Activated CD8-positive, alpha-beta memory T cell treated with anti-CD3 and anti-CD28 coated beads for 4 hours (primary cell): ENCODE measurements around the gene RAB35.
A peak's percentile ranks its signal among the peaks of the same experiment; 100 is the strongest.

Source experiments
- DNase-seq, 2 donors: peaks; one replicate each; pipeline ENCODE4 v3.0.0-alpha.2; 2020; ENCODE audit warnings: low read depth in 2 of 2

The RAB35 gene

DNA sequence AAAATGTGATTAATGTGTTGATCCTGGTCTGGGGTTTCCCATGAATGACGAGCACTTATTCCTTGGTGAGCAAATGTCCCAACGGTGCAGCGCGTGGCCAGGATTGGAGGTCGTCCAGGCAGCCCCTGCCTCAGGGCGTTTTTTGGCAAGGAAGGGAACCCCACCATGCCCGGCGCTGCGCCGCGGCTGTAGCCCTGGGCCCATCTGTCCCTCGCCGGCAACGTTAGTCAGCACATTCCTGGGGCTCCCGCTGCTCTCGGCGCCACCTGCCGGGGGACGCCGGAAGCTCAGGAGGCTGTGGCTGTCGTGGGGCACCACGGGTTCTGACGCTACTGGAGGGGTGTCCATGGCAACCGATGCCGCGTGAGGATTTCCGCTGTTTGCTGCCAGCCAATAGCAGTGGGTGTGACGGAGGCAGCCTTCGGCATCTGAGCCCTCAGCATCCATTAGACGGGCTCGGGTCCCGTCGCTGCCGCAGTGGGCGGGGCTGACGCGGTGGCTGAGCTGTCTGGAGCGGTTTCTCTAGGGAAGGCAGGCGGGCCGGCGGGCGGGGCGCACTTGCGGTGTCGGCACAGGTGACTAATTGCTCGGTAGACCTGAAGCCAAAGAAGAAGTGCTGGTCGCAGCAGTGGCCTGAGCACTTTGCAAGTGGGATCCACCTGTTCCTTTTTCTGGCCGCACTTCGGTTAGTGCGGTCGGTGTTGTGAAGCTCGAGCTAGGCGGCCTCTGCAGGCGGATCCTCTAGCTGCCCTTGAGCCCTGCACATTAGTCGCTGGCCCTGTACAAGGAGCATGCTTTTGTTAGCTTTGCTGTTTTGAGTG, 29.5 kb downstream of the RAB35 start:
- DNase-seq = peak; percentile 99

DNA sequence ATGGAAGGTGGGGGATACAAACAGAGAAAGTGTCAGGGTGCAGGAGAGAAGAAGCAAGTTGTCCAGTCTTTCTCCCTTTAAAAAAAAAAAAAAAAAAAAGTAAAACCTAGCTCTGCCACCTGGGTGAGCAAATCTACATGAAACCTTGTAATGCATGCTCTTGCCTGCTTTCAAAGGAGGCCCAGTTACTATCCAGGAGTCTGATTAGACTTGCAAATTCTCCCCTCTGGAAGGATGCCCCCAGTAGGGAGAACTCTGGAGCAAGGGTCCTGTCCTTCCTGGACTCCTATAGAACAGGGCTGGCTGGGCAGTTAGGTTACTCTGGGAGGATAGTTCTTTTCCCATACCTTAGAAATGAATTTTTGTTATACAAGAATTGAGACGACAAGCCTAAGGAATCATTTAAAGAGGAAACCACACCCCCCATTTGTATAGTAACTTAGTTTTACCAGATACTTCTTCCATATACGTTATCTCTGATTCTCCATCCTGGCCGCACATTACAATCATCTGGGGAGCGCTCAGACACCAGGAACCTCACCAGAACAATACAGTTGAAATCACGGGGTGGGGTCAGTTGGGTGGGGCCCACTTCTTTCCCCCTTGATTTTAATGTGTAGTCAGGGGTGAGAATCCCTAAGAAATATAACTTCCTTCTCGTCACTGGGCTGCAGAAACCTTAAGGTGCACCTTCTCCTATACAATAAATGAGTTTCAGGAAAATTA, 30.5 kb downstream of the RAB35 start:
- DNase-seq = no peak

DNA sequence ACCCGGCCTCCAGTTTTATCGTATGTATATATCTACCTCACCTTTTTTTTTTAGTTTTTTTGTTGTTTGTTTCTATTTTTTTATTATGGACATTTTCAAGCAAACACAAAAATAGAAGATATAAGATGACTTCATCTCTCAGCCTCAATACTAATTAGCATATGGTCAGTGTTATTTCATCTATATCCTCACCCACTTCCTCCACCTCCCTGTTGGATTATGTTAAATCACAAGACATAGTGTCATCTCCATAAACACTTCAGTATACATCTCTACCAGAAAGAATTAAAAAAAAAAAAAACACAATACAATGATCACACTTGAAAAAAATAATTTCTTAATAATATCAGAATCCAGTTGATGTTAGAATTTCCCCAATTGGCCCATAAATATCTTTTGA, 34.9 kb downstream of the RAB35 start:
- no peak for DNase-seq

DNA sequence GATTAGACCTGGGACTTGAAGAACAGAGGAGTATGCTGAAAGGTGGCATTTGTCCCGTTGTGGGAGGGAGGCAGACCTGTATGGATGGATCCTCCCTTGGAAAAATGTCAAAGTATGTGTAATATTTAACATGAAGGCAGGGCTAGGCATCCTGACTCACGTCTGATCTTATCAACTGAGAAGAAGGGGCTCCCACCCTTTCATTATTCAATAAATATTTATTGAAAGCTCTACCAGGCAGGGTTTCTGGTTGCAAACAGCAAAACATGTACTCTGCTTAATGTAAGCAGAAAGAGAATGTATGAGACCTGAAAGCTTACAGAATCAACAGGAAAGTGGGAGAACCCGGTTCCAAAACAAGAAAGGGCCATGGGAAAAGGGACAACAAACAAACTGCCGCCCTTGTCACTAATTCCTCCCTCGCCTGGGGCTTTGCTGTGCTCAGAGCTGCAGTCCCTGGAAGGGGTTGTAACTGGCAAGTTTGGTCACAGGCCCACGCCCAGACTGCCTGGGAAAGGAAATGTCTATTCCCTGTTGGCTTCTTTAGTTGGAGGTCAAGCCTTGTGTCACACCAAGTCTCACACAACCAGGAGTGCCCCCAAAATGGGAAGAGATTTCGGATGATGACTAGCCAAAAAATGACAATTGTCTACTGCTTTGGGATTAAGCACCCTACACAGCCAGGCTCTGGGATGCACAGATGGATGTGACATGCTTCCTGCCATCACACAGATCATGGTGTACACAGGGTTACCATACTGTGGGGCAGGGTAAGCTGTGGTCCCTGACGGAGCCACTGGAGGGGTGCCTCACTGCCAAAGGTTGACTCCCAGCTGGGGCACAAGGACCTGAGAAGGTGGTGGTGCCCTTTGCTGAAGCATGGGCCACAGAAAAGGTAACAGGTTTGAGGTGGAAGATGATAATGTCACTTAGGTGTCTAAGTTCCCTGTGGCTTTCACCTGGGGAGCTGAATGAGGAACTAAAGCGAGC, 36.8 kb downstream of the RAB35 start:
- no peak for DNase-seq

DNA sequence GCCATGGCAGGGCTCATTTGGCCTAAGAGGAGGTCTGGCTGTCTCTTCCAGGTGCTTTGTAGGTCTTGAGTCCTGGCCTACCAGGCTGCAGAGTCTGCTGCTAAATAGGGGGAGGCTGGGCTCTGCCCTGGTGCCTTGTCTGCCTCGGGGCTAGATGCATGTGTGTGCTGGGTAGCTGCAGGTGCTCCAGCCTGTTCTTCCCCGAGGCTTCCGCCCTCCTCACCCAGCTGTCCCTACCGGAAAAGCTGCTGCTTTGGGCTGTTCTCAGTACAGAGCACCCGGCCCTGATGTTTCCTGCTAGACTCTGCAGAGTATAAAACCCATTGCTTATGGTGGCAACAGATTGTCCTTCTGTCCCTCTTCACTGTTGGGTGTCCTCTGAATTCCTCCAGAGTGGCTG, 37.7 kb downstream of the RAB35 start:
- DNase-seq = no peak

DNA sequence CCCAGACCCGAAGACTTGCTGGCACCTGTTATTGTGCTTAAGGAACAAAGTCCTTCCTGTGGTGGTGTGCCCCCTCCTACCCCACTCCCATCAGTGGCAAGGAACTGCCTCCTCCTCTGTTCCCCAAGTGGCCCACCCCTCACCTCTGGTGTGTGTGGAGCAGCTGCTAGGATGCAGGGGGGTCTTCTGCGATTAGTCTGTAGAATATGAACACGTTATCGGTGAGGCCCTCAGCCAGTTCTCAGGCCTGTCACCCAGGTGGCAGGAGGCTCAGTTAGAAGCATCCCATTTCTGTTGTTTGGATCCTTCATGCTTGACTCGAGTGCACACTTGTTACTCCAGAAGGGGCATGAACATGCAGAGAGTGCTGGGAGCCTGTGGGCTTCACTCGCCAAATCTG, 39.3 kb downstream of the RAB35 start:
- DNase-seq = no peak

DNA sequence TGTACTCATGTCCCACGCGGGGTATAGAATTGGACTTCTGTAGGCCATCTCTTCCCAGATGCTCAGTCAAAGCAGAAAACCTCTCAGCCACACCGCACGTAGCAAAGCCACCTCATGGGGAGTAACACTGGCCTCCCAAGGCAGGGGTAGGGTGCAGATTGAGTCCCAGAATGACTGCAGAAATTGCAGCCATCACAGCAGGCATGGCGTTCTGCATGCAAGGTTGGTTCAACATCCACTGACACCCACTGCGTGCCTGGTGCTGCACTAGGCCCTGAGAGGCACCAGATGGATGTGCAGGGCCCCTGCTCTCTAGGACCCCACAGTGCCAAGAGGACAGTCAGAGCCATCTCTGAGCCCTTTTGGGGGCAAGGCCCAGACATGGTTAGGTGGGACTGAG, 39.9 kb downstream of the RAB35 start:
- no peak for DNase-seq

DNA sequence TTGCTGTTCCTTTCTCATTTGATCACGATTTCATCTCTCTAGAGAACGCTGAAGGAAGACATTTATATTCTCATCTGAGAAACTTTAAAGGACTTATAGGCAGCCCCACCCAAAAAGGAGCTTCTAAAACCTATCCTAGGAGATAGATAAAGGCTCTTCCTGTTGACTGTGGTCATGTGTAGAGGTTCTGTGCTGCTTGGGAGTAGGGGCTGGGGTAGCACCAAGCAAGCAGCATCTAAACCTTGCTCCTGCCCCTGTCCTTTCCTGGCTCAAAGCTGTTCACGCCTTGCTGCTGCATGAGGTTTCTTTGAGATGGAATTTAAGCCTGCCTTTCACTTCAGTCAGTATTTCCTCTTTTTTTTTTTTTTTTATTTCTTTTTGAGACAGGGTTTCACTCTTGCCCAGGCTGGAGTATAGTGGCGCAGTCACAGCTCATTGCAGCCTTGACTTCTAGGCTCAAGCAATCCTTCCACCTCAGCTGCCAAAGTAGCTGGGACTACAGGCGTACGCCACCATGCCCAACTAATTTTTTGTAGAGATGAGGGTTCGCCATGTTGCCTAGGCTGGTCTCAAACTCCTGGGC, 41.4 kb downstream of the RAB35 start:
- DNase-seq = no peak

DNA sequence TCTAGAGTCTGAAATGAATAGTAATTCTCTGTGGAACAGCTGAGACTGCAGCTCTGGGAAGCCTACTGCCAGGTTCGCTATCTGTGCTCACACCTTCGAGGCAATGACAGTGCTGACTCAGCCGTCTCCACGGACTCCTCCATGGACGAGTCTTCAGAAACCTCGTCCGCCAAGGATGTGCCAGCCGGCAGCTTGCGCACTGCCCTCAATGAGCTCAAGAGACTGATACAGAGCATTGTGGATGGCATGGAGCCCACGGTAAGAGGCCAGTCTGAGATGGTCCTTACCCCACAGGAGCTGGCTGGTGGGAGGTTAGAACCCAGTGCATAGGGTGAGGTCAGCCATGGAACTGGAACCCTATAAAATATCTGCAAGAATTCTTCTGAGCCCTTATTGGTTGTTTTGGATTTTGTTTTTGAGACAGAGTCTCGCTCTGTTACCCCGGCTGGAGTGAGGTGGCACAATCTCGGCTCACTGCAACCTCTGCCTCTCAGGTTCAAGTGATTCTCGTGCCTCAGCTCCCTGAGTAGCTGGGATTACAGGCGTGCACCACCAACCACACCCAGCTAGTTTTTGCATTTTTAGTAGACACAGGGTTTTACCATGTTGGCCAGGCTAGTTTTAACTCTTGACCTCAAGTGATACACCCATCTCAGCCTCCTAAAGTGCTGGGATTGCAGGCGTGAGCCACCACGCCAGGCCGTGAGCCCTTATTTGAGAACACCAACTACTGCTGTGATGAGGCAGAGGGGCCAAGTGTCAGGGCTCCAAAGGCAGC, 43.9 kb downstream of the RAB35 start:
- DNase-seq = no peak

DNA sequence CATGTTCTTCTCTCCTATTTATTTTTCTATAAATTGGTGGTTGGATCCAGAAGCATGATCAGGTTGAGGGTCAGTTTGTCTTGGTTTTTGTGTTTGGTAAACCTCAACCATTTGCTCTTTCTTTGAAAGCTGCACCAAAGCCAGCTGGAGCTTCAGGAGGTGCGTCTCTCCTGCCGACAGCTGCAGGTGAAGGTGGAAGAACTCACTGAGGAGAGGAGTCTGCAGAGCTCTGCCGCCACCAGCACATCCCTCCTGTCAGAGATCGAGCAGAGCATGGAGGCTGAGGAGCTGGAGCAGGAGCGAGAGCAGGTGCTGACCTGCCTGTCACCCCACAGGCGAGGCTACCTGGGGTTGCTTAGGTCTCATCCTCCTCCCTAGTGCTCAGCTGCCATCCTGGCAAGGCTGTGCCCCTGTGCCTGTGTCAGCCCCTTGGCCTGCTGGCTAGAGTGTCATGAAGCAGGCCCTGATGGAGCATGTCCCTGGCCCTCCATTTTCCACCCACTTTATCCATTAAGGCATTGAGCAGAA, 45.0 kb downstream of the RAB35 start:
- DNase-seq = no peak

DNA sequence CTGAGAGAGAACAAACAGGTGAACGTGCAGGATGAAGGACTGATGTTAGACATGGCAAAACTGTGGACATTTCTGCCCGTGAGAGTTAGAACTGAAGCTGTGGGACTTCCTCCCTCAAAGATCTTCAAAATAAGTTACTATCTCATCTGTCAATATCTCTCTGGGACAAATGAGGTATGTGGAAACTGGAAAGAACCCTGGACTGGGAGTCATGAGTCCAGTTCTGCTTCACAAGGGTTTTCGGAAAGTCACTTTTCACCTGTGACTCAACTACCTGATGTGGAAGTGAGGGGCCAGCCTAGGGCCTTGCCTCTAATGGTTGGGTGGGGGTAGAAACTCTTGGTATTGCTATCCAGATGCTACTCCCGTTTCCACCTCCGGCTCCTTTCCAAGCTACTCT, 47.3 kb downstream of the RAB35 start:
- DNase-seq = no peak

DNA sequence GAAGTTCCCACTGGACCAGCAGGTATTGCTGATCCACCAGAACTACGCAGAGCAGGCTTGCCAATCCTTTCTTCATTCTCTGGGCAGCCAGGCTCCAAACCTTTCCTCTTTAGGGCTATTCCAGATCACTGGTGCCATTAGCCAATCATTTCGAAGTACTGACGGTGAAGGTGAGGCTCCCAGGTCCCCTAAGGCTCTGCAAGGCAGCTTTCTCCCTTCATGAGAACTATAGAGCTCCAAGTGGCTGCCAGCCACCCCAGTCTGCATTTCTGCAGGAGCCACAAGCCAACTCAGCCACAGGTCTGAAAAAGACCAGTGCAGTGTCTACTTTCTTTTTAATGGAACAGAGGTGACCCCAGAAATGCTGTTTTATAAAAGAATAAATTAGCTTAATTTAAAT, 48.7 kb downstream of the RAB35 start:
- no peak for DNase-seq

DNA sequence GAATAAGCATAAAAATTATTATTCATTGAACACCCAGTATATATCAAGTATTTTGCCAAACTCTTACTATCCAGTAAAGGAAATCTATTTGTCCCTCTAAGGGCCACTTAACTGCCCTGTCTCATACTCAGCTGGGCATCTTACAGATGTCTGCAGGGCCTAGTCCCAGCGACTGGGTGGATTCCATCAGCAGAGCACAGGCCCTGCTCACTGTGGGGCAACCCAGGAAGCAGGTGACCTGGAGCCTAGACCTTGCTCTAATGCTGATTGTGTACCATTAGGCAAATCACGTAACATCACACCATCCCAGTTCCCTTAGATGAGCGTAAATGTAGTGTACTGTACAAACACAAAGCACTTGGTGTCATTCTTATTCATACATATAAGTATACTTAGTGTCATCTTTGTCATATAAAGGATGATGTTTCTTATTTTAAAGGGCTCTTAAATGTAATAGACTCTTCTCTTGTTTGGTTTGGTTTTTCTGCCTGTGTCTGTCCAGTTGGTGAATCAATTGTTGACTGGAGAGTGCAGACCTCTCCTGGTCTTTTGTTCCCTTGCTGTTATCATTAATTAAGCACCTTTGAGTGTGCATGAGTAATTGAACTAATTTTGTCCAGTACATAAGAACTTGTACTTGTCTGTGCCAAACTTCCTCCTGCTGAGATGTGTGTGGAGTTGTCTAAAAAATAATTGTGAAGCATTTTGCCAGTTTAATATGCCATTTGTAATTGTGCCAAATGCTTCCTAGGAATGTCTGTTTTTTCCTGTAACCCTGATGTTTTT, 49.3 kb downstream of the RAB35 start:
- no peak for DNase-seq

DNA sequence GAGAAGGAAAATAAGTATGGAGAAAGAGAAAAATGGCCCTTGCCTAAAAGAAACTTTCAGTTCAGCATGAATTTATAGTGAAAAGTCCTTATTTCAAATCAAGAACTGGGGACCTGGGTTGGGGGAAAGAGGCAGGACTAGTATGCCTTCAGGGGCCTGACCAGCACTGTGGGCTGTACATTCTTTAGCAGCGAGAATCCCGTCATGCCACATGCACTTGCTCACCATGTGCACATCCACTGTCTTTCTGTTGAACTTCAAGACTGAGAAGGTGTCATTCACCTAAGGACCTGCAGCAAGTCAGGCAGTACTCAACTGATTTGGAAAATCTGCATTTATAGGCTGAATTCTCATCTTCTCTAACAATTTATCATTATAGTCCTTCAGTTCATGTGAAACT, 50.2 kb downstream of the RAB35 start:
- no peak for DNase-seq

DNA sequence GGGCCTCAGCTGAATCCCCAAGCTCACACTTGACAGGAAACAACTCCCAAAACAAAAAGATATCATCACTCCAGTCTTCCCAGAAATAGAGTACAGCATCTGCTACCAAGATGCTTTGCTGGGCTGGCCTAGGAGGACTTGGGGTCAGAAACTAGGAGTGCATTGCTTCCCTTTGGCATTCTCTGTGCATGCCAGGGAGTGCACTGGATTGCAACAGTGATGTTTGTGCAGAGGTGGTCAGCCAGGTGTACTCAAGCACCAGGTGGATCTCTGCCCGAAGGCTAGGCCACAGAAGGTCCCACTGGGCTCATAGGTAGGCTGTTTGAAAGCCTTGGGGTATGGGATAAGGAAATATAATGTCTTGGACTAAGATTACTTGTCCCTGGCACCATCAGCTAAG, 51.1 kb downstream of the RAB35 start:
- DNase-seq = no peak

DNA sequence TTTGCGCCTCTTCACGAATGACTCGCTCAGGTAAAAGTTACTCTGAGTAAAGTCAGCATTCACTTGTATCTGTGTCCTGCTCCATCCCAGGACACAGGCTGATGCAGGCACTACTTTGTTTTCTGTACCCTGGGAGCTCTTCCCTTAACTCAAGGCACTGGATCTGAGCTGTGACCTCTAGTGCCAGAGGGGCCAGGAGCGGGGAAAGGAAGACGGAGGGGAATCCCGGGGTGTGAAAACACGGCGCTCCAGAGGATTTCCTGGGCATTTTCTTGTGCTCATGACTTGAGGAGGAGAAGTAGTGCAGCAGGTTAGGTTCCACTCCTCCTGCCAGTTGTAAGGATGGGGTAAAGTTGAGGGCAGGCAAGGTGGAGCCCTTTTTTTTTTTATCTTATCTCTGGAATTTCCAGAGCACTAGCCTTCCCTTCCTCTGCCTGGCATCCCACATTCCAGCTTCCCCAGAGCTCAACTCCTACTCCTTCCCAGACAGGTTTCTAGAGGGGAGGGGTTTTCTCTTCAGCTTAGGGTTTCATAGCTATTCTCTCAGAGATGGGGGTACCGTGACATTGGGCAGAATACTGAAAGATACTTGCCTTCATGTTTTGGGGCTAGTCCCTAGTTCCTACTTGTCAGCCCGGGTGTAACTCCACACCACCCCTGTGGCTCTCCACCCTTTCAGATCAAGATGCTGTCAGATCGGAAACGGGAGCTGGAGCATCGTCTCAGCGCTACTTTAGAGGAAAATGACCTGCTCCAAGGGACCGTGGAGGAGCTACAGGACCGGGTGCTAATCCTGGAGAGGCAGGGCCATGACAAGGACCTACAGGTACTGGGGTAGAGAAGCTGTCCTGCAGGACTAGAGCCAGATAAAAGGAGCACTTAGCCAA, 52.3 kb downstream of the RAB35 start:
- DNase-seq = no peak

DNA sequence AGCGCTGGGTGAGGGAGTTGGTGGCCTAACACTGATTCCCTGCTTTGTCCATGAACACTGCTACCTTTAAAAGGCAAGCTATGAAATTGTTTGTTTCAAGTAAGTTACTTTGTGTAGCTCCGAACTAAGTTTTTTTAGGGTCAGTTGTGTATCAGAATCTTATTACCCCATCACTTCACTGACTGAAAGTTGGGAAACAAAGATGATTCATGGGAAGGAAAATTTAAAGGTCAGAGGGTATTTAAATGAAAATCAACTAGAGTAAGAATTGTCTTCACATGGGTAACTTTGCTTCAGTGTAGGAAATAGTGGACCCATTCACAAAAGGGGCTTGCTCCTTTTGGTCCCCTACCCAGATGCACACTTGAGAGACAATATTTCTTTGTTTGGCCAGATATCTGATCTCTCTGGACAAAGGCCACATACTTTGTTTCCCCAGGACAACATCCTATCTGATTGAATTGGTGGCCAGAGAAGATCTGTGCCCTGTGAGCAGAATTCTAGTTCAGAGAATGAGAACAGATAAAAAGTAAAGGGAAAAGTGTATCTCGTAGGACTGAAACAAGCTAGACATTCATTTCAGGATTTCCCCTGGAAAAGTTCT, 53.5 kb downstream of the RAB35 start:
- no peak for DNase-seq

DNA sequence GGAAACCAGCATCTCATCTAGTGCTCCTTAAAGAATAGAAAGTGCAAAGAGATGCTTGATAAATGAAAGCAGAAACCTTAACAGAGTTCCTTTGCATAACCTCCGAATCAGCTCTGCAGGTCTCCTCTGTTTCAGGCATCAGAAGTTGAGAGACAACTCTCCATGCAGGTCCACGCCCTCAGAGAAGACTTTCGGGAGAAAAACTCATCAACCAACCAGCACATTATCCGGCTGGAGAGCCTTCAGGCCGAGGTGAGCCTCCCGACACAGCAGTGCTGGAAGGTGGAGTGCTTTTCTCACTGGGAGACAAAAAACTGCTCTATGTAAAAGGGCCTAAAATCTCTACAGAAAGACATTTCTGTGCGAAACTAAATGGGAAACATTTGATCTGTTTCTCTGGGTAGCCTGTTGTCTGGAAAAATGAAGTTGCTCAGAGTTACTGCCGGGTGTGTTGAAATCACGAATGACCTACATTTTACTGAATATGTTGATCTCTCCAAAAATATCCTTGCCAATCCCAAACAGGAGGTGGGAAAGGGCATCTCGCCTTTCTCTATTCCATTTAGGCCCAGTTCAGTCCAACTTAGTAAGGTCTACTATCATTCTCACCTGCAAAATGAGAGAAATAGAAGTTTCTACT, 54.9 kb downstream of the RAB35 start:
- no peak for DNase-seq
